Activated T-cell treated with anti-CD3 and anti-CD28 coated beads, Interleukin-2, amount 50 U/mL, for 48 hours (primary cell): ENCODE measurements around the gene STK4.
"Not testable (repeated sequence)": the region's sequence is repeated elsewhere in the genome, so short reads cannot be mapped to it uniquely, and the experiment has no call there.

Experiments
- DNase-seq, 2 experiments: peaks; one replicate each; pipeline ENCODE4 v3.0.0-alpha.2; 2020

STK4 gene

DNA sequence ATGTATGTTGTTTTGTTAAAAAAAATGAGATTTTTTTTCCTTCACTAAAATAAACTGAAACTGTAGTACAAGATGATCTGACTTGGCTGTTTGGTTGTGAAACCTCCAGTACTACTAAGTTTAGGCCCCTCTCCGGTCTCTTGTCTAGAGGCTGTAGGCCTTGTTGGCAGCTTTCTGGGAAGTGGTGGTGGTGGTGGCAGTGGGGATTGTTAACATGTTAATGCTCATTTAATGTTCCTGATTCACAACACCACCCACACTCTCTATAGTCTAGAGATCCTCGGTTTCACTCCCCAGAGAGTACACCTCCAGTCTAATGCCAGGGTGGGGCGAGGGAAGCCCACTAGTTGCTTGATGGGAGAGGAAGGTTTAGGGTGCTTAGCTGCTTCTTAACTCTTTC, 24.1 kb downstream of the STK4 start:
- peak; percentile 63 to 73 for DNase-seq

DNA sequence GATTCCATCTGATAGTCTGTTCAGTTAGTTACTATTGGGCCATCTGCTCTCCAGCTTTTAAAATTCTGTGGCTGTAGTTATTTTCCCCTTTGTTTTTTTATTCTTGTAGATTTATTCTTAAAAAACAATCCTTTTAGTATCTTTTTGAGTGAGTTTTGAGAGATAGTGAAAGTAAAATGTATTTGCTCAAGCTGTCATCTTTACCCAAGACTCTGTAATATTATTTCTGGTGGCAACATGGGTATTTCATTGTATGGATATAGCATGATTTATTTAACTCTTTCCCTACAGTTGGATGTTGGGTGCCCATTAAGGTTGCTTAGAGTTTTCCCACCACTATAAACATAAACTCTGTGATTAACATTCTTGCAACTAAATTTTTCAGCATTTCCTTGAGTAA, 24.6 kb downstream of the STK4 start:
- no peak for DNase-seq

DNA sequence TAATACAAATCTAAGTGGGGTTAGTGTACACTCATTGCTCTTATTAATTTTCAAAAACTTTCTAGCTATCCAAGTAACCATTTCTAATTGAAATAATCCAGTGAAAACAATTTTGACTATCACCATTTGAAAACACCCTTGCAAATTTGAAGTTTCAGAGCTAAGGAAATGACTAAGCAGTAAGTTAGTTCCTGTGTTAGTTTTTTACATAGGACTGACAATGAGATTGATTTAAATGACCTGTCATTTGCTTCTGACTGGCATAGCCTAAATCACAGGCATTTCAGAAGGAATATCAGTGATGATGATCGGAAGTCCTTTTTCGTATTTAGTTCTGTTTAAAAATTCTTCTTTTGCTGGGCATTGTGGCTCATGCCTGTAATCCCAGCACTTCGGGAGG, 27.0 kb downstream of the STK4 start:
- no peak for DNase-seq

DNA sequence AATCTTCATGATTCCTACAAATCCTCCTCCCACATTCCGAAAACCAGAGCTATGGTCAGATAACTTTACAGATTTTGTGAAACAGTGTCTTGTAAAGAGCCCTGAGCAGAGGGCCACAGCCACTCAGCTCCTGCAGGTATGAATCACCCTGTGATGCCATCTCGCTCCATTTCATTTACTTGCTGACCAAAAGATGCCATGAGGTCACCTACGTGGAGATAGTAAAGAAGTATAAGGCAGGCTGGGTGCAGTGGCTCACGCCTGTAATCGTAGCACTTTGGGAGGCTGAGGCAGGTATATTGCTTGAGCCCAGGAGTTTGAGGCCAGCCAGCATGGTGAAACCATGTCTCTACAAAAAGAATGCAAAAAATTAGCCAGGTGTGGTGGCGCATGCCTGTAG, 30.9 kb downstream of the STK4 start:
- no peak for DNase-seq

DNA sequence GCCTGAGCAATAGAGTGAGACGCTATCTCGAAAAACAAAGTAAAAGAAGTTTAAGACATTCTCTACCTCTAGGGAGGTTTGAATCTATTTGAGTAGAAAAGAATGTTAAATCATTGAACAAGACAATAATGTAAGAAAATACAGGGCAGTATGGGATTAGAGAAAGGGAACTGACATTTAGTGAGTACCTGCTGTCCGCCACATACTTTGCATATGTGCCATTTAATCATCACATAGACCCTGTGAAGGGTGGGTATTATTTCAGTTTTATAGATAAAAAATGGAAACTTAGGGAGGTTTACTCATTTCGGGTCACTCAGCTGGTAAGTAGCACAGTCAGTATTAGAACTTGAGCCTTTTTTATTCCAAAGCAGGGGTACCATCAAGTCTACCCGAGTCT, 31.4 kb downstream of the STK4 start:
- DNase-seq, result no peak

DNA sequence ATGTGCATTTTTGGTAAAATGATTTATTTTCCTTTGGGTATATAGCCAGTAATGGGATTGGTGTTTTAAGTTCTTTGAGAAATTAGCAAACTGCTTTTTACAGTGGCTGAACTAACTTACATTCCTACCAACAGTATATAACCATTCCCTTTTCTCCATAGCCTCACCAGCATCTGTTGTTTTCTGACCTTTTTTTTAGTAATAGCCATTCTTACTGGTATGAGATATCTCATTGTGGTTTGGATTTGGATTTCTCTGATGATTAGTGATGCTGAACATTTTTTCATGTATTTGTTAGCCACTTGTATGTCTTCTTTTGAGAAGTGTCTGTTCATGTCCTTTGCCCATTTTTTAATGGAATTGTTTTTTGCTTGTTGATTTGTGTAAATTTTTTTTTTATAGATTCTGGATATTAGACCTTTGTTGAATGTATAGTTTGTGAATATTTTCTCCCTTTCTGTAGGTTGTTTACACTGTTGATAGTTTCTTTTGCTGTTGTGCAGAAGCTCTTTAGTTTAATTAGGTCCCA, 42.3 kb downstream of the STK4 start:
- no peak for DNase-seq

DNA sequence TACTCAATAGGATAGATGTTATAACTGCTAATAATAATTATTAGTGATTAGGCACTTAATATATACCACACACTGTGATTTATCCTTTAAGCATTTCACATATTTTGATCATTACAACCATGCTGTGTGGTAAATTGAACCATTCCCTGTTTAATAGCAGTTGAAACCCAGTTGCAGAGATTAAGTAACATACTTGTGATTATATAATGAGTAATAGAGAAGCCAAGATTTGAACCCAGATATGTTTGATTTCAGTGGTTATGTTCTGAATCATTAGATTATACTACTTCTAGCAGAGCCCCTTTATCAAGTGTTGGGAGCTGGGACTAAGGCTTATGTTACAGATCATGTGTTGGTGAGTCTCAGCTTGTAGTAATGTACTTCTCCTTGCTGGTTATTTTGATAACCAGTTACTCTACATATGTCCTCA, 44.1 kb downstream of the STK4 start:
- DNase-seq, result no peak

DNA sequence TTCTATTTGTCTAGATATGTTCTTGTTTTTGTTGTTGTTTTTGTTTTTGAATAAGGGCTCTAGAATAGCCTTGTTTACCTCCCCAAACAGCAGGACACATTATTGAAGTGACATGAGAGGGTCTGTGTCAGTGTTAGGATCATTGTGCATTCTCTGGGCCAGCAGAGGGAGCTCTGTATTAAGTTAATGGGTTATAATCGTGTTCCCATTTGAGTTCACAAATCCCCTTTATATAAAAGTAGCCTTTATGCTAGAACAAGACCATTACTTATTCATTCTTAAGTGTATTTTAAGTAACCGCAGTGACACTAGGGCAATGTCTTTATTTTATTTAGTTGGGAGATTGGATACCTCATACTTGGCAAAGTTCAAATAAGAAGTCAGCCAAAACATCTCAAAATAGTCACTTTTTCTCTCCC, 44.8 kb downstream of the STK4 start:
- peak; percentile 51 to 52 for DNase-seq

DNA sequence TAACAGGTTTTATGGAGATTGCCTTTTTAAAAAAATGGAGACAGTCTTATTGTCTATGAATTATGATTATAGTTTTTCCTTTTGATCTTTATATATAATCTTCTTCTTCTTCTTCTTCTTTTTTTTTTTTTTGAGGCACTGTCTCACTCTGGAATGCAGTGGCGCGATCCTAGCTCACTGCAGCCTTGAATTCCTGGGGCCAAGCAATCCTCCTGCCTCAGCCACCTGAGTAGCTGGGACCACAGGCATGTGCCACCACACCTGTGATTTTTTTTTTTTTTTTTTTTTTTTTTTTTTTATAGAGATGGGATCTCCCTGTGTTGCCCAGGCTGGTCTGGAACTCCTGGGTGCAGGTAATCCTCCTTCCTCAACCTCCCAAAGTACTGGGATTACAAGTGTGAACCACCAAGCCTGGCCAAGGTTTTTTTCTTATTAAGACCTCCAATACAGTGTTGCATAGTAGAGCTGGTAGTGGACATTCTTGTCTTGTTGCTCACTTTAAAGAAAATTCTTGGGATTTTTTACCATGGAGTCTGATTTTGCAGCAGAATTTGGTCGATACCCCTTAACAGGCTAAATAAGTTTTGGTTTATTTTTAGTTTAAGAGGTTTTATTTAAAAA, 46.5 kb downstream of the STK4 start:
- DNase-seq, result no peak

DNA sequence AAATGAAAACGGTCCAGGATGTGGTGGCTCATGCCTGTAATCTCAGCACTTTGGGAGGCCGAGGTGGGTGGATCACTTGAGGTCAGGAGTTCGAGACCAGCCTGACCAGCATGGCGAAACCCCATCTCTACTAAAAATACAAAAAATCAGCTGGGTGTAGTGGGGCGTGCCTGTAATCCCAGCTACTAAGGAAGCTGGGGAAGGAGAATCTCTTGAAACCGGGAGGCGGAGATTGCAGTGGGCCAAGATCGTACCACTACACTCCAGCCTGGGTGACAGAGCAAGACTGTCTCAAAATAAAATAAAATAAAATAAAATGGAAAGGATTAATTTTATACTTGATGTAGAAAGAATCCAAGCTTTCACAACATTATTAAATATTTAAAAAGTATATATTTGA, 47.8 kb downstream of the STK4 start:
- not testable (repeated sequence) for DNase-seq

DNA sequence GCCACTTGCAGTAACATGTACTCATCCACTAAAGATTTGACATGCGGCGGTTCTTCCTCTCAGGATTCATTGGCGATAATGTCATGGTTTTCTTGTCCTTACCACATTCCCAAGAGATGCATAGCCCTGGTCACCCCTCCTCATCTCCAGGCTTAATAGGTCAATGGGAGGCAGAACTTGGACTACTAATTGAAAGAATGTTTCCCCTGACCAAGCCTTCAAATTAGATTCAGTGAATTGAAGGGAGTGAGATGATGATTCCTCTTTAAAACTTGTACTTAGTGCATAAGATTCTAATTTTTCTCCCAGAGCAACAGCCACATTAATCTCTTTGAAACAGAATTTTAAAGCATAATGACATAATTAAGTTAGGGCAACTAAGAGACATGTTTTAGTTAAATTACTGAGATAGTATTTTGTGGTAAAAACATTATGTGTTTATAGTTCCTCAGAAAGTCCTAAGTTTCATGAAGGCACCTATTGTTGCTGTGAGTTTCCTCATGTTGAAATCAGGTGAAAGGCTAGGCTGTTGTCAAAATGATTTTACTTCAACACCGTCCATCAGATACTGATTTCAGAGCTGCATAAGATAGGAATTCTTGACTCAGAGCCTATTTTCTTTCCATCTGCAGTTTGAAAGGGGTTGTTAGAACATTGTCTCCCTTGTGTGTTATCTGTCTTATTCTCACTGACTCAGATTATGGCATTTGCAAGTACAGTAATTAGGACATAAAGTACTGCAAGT, 48.5 kb downstream of the STK4 start:
- no peak for DNase-seq

DNA sequence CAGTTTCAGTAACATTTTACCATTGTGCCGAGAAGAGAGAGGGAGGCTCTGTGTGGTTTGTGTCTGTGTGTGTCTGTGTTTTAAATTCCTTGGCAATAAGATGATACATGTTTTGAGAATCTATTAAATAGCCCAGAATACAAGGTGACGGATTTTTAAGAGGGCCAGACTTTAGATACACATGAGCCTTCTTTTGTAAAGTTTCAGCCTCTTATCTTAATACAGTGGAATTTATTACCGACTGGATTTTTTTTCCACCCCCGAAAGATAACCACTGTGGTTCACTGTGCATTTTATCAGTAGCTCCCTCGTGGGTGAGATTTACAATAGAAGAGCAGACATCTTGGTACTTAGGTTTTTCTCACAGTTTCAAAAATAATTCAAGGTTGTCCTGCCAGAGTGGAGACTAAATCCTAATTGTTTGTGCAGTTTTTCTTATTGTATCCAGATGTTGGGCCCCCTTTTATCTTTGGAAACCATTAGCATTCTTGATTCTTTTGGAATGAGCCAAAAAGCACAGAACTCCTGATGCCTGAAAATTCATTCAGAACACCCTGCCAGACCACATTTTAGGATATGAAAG, 49.9 kb downstream of the STK4 start:
- no peak for DNase-seq

DNA sequence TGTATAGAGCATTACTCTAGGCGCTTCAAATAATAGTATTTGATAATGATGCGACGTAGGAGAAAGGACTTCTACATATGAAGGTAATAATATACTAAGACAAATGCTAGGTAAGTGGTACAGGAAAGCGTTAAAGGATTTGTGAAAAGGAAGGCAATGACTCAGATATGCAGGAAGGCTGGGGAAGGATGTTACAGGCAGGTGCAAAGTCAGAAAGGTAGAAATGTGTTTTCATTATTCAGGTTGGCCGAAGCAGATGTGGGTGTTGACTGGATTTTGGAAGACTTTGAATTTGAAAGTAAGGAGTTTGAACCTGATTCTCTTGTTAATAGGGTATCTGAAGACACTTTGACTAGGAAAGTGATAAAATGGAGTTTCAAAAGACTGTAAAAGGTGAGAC, 51.0 kb downstream of the STK4 start:
- no peak for DNase-seq

DNA sequence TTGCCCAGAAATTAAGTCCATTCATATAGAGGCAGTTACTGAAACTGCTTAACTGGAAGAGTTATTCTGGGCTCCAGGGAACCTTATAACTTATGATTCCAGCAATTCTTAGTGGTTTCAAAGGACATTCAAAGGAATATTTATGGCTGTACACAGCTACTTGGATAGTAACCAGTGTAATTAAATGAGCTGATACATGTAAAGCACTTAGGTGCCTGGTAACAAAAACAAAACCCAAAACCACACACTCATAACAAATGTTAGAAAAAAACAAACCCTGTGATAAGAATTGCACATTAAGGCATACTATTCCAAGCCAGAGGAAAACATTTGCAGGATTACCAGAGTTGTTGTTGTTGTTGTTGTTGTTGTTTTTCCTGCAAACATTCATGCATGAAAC, 51.5 kb downstream of the STK4 start:
- DNase-seq, result no peak

DNA sequence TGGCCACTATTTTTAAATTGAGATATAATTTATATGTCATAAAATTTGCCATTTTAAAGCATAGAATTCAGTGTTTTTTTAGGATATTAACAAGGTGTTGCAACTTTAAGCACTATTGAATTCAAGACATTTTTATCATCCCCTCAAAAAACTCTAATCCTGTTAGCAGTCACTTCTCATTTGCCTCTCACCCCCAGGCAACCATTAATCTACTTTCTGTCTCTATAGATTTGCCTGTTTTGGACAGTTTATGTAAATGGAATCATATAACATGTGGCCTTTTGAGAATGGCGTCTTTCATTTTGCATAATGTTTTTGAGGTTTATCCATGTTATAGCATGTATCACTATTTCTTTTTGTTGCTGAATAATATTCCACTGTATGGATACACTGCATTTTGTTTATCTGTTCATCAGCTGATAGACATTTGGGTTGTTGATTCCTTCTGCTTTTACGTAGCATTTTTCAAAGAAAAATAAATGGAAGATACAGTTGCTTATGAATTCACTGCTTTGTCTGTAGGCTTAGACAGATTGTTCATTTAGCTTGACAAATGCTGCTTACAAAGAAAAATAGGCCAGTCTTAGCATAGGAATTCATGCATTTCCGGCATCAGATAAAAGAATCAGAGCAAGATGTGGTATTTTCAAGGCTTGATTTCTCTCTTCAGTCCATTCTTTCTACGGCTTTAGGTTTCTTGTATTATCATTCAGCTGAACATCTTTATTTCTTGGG, 52.9 kb downstream of the STK4 start:
- DNase-seq, result no peak

DNA sequence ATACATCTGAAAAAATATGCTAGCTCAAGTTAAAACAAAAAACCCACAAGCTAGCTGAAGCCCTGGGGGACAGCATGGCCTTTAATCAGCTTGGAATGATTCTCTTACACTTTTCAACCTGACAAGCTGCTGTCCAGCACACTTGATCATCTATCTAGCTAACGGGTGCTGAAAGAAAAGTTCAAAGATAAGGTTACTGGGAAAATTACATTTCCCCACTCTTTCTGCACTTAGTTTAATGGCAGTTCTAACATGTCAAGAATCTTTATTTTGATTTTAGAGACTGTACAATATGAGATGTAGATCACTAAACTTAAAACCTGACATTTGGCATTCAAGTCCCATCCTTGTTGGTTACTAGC, 53.4 kb downstream of the STK4 start:
- DNase-seq, result no peak

DNA sequence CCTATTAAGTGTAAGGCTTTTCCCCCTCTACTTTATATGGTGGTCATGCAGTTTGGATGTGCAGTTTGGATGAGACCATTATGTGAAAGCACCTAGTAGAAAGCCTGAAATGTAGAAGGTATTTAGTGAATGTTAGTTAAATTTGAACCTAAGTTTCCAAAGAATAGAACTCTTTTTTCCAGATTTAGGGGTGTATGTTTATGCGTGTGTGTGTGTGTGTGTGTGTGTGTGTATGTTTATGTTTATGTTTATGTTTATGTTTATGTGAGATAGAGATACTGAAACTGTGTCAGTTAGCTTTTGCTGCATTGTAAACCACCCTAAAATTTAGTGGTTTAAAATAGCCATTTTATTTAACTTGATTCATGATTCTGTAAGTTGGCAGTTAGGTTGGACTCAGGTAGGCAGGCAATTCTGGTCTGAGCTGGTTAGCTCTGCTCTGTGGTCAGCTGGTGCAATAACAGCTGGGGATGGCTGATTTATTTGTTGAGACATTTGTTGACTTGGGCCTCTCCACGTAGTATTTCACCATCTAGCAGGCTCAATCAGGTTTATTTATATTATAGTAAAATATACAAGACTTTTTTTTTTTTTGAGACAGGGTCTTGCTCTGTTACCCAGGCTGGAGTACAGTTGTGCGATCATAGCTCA, 54.0 kb downstream of the STK4 start:
- DNase-seq, result no peak

DNA sequence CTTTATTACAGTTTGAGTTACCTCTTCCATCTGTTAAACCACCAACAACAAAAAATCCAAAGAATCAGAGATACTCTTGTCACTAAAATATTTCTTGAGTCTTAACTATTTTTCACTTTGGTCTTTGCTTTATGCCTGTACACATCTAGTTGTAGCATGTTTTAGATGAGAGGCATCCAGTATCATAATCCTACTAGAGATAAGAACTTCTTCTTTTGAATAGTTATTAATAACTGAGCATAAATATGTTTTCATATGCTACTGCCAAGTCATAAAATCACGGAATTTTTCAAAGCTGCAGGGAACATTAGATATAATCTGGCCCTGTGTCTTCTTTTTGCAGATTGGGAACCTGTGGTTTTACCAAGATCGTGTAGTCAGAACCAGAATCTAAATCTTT, 55.3 kb downstream of the STK4 start:
- no peak for DNase-seq

DNA sequence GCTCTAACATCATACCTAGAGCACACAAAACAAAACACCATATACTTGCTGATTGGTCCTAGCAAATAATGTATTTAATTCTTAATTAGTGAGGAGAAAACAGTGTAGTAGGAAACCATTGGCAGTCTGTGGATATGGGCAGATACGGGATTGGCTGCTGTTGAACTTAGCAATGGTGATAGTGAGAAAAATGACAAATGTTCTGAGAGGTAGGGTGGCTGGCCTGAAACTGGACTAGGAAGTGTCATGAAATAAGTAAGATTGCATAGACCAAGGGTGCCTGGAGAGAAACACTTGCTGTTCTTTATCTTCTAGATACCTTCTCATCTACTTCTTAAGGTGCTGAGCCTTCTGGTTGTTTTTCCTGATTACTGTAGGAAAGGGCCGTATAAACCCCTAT, 56.8 kb downstream of the STK4 start:
- not testable (repeated sequence) for DNase-seq

DNA sequence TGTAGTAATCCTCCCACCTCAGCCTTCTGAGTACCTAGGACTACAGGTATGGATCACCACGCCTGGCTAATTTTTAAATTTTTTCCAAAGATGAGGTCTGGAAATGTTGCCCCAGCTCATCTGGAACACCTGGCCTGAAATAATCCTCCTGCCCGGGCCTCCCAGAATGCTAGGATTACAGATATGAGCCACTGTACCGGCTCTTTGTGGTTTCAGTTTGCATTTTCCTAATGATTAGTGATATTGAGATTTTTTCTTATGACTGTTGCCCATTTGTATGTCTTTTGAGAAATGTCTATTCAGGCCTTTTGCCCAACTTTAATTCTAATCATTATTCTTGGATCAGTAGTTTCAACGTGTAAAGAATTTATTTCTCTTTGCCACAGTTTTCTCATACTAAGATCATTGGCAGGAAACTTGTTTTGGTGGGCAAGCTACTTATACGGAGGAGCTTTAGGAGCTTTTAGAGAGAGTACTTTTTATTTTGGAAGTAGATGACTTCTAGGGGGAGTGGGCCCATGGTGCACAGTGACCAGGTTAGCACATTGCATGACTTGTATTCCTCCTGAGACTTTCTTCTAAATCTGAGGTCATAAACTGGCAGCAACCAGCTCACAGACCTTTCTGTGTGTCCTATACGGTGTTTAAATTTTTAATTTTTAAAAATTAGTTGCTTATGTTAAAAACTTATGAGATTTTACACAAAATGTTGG, 62.3 kb downstream of the STK4 start:
- DNase-seq, result no peak

DNA sequence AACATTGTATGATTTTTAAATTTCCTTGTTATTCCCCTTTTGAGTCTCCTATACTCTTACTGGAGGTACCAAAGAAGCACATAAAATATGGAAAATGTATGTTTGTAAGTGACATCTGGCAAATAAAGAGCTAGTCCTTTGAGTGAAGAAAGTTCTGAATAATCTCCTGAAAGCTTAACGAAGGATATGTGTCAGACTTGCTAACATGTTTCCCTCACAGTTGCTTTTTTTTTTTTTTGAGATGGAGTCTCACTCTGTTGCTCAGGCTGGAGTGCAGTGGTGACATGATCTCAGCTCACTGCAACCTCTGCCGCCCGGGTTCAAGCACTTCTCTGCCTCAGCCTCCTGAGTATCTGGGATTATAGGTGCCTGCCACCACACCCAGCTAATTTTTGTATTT, 63.6 kb downstream of the STK4 start:
- DNase-seq, result no peak

DNA sequence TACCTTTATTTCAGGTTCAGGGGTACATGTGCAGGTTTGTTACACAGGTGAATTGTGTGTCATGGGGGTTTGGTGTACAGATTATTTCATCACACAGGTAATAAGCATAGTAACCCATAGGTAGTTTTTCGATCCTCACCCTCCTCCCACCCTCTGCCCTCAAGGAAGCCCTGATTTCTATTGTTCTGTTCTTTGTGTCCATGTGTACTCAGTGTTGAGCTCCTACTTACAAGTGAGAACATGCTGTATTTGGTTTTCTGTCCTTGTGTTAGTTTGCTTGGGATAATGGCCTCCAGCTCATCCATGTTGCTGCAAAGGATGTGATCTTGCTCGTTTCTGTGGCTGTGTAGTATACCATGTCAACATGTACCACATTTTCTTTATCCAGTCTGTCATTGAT, 66.0 kb downstream of the STK4 start:
- DNase-seq, result no peak
